K562 (cell line): ENCODE data around the gene DLG4. TPM values are rescaled to one million over a fixed set of nuclear protein-coding genes. Genes with fewer than 3 reads are reported as not detected.
A peak's percentile ranks its signal among the peaks of the same experiment; 100 is the strongest.

Experiments
- ATAC-seq: fragments of 200-7000 bp; cut with Tn5 transposase; 3 replicates; pipeline ENCODE4 v1.9.1; 2020; ENCODE audit warnings: moderate library complexity
- BruUV-seq: library from RNA; stranded (reverse); fragments of 400-500 nt; replicated peaks from 2 replicates; lab custom pipeline; 2021; lab: Mats Ljungman, UMichigan
- CTCF ChIA-PET: fragments of 300-600 bp; formaldehyde crosslinking; extraction: SDS; loops from one replicate; lab custom pipeline; 2021; ENCODE audit warnings: low intra/inter-chr PET ratio; lab: Yijun Ruan, JAX
- POLR2A ChIA-PET: fragments of 300-600, 350-650 bp; sonication (Branson Sonifier 250); formaldehyde crosslinking; extraction: SDS; loops from one replicate; lab custom pipeline; 2021; ENCODE audit warnings: antibody characterized with exemption, inconsistent platforms; lab: Yijun Ruan, JAX
- DNase-seq, 4 experiments: peaks; one replicate each; pipeline versions ENCODE4 v3.0.0 to v3.0.0-alpha.2; 2011 to 2018; ENCODE audit warnings: low spot score in 3 of 4, mixed read lengths in 3 of 4; ENCODE audit errors: extremely low read depth in 1 of 4
- FAIRE-seq: peaks from 2 replicates; lab custom pipeline; 2011; peaks lifted over from hg19 to GRCh38; lab: Jason Lieb, UNC
- H2AFZ ChIP-seq: 2 replicates; pipeline ENCODE4 v1.6.0; 2011; ENCODE audit warnings: low read depth, low read length, control low read depth, inconsistent platforms
- H3K27ac ChIP-seq: fragments of 200-600 bp; 3 replicates; pipeline ENCODE4 v1.8.0; 2011; ENCODE audit warnings: low read depth, mild to moderate bottlenecking, control low read depth, inconsistent platforms, low read length, moderate library complexity, mixed read lengths; ENCODE audit errors: extremely low read depth
- H3K27me3 ChIP-seq, 2 experiments: fragments of 300-600 bp in 1 of 2; 2 replicates in 1 of 2; 3 replicates in 1 of 2; pipeline versions ENCODE4 v1.6.0 to v1.8.0; 2011; ENCODE audit warnings: inconsistent platforms in 2 of 2, low read length in 2 of 2, mild to moderate bottlenecking in 1 of 2, mixed read lengths in 1 of 2, moderate library complexity in 1 of 2; ENCODE audit not compliant: control insufficient read depth in 2 of 2, insufficient read depth in 2 of 2
- H3K36me3 ChIP-seq: fragments of 300-600 bp; 3 replicates; pipeline ENCODE4 v1.8.0; 2011; ENCODE audit warnings: mild to moderate bottlenecking, low read length, inconsistent platforms; ENCODE audit not compliant: control insufficient read depth, insufficient read depth
- H3K4me1 ChIP-seq, 2 experiments: fragments of 200-600 bp in 1 of 2; replicated peaks in 1 of 2; 2 replicates in 1 of 2; 3 replicates in 1 of 2; pipeline versions ENCODE4 v1.5.1 to v1.8.0; 2011; ENCODE audit warnings: inconsistent platforms in 2 of 2, low read length in 2 of 2, mild to moderate bottlenecking in 1 of 2, mixed read lengths in 1 of 2, moderate library complexity in 1 of 2; ENCODE audit not compliant: control insufficient read depth in 2 of 2, insufficient read depth in 2 of 2
- H3K4me2 ChIP-seq: 2 replicates; pipeline ENCODE4 v1.6.1; 2011; ENCODE audit warnings: low read length, control low read depth, inconsistent platforms, mixed read lengths; ENCODE audit not compliant: insufficient read depth
- H3K4me3 ChIP-seq: fragments of 200-600 bp; sonication (generic), shearing (Covaris generic); 2 replicates; pipeline ENCODE4 v1.5.1; 2016; ENCODE audit warnings: control low read depth, inconsistent platforms
- H3K79me2 ChIP-seq: fragments of 200-600 bp; 3 replicates; pipeline ENCODE4 v1.8.0; 2011; ENCODE audit warnings: low read length, inconsistent platforms; ENCODE audit not compliant: control insufficient read depth, insufficient read depth
- H3K9ac ChIP-seq, 2 experiments: 2 replicates each; pipeline versions ENCODE4 v1.6.0 to v1.6.1; 2011; ENCODE audit warnings: low read depth in 2 of 2, low read length in 2 of 2, control low read depth in 1 of 2, inconsistent platforms in 1 of 2, mild to moderate bottlenecking in 1 of 2, mixed read lengths in 1 of 2; ENCODE audit not compliant: insufficient read depth in 1 of 2
- H3K9me1 ChIP-seq: one replicate; pipeline ENCODE4 v1.6.0; 2011; ENCODE audit warnings: inconsistent platforms, mild to moderate bottlenecking, low read length, moderate library complexity; ENCODE audit not compliant: control insufficient read depth, insufficient read depth
- H3K9me3 ChIP-seq: replicated peaks from 2 replicates; pipeline ENCODE4 v1.5.1; 2011; ENCODE audit warnings: low read depth, low read length, inconsistent platforms; ENCODE audit not compliant: control insufficient read depth, insufficient read depth
- H4K20me1 ChIP-seq: replicated peaks from 2 replicates; pipeline ENCODE4 v1.6.1; 2011; ENCODE audit warnings: low read length, inconsistent platforms, mixed read lengths; ENCODE audit not compliant: control insufficient read depth, insufficient read depth
- ASH1L ChIP-seq: fragments of 450-650 bp; IDR thresholded peaks from 2 replicates; pipeline ENCODE4 v1.6.1; 2018; ENCODE audit warnings: borderline replicate concordance, mild to moderate bottlenecking, low read depth; ENCODE audit not compliant: partially characterized antibody
- CREB1 ChIP-seq, 2 experiments: sonication (generic) in 1 of 2; formaldehyde crosslinking in 1 of 2; IDR thresholded peaks; 2 replicates each; pipeline versions ENCODE4 v1.6.1 to v1.8.0; 2012 to 2022; ENCODE audit warnings: inconsistent platforms in 1 of 2, mild to moderate bottlenecking in 1 of 2, missing genetic modification reagents in 1 of 2, moderate library complexity in 1 of 2
- NFIC ChIP-seq: fragments of 450-650 bp; IDR thresholded peaks from 2 replicates; pipeline ENCODE4 v1.6.1; 2017; ENCODE audit warnings: mild to moderate bottlenecking, inconsistent platforms
- WGBS: fragments of 100-300 bp; shearing (Covaris generic); methylation state at CpG from one replicate; pipeline ENCODE4 v1.1.6; 2016; ENCODE audit warnings: low coverage, mixed read lengths; ENCODE audit not compliant: insufficient coverage; ENCODE audit errors: missing lambda C conversion rate; 5-methylcytosine and 5-hydroxymethylcytosine counted together
- in situ Hi-C: fragments of 300-500 bp; cut with MboI; formaldehyde crosslinking; loops from 4 replicates; pipeline ENCODE4 v1.15.0; 2018; ENCODE audit warnings: inconsistent platforms, mixed read lengths
- intact Hi-C: fragments of 100-400 bp; cut with micrococcal nuclease; formaldehyde crosslinking; loops from 2 replicates; pipeline ENCODE4 v1.14.2; 2022
- polyA plus RNA-seq, 8 experiments: library from polyadenylated mRNA; depleted of rRNA in 4 of 8; stranded (reverse) in 5 of 8; unstranded in 3 of 8; fragments of >200 nt; fragmentation: Nextera tagmentation in 2 of 8; fragmentation: Illumina TruSeq in 1 of 8; extraction: Ambion mirVana in 2 of 8; extraction: Trizol in 1 of 8; gene quantifications; 2 replicates each; pipeline versions ENCODE4 v1.2.1 to v1.2.3, GENCODE V29; 2011 to 2014; ENCODE audit warnings: inconsistent platforms in 1 of 8, missing spikeins in 1 of 8
- total RNA-seq, 7 experiments: library from RNA; depleted of rRNA in 6 of 7; stranded (reverse); fragments of >200 nt in 6 of 7; fragmentation: Illumina TruSeq in 2 of 7; extraction: Trizol in 2 of 7; gene quantifications; 2 replicates each; pipeline versions ENCODE4 v1.2.1 to v1.2.3, GENCODE V29; 2011 to 2021; ENCODE audit warnings: low replicate concordance in 1 of 7

DLG4 gene
- total and polyA plus RNA-seq, 9 of the 15 experiments (the other 6 are each of a cell fraction or from before 2014, with no cell fraction given): 0.03 to 12.0 (median 4.1) TPM

DNA sequence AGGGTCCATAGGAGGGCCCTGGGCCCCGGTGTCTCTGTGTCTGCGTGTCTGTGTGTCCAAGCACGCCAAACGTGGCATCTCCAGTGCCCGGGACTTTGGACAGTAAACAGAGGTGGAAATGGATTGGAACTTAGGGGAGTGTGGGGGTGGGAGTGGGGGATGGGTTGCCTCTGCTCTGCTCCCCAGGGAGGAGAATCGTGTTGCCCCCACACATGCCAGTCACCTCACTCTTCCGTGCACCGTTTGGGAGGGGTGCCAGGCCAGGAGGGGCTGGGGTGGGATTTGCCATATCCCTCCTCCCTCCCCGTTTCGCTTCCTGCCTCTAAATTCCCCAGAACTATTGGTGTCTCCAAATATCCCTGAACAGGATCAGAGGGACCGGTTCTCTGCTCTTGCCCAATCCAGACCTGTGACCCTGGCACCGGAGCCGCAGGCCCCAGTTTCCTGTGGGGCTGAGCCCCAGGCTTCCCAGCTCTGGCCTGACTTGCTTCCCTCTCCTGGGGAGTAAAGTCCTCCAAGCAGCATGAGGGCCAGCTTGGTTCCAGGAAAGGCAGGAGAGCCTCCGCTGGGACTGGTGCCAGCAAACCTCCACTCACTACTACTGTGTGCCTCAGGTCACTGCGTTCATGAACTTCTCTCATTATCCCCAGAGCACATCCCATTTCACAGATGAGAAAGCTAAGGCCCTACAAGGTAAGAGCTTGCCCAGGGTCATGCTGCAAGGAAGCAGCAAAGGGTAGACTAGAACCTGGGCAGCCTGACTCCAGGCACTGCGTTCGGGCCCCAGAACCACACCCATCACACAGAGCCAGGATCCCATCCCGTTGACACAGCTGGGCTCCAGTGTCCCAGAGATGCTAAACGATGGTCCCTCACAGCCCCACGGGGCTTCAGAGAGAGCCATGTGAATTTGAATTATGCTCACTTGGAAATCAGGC is 40.0 kb downstream of the DLG4 start, which contains the start of gene ASGR1:
Gene ASGR1, minus strand, starts transcription at position 54 of the 938 bp plus-strand sequence. CDS start 807 bp downstream, outside the sequence.
- ATAC-seq (no peak), DNase-seq (no peak), FAIRE-seq (no peak)
- H3K27me3 ChIP-seq: peaks cover 0 to 6% of the 10 kb centered on the region in 2 experiments; a peak in 2 of 5 replicates
- no TSS peak for BruUV-seq
- no peaks in the 10 kb centered on the region for H3K9me1 ChIP-seq
- ChIA-PET CTCF (no interaction called here), POLR2A (no interaction called here)
- H2AFZ ChIP-seq: peak within 1 kb of the TSS; percentile 92
- H3K9me3 ChIP-seq: 0 out of 2 replicates have a peak, but pooled peaks cover 3% of the 10 kb centered on the region
- peak within 1 kb of the TSS; percentile 36 for H3K4me3 ChIP-seq
- H3K36me3 ChIP-seq: no peaks in the 10 kb centered on the region
- peak within 1 kb of the TSS; percentile 88 for H3K4me2 ChIP-seq
- no peaks in the 10 kb centered on the region for H4K20me1 ChIP-seq
- no peak within 1 kb of the TSS; the same call in 2 of the 3 replicates for H3K27ac ChIP-seq
- TF ChIP-seq CREB1 (IDR thresholded peaks at IDR 0.05) (no peak), CREB1 (CRISPR knock-in tag; IDR thresholded peaks at IDR 0.05) (no peak), NFIC (0 out of 2 replicates have a peak, but pooled peaks have one; percentile 20), ASH1L (no peak)
- intact Hi-C loops: no loop called here
- 15% methylated on average over 13 of the region's 20 CpGs for WGBS
- peaks cover 3 to 15% of the 10 kb centered on the region in 2 experiments; a peak in 3 of 5 replicates for H3K4me1 ChIP-seq
- in situ Hi-C loops: no loop called here
- no peaks in the 10 kb centered on the region for H3K79me2 ChIP-seq
- peak within 1 kb of the TSS; percentile 40 to 53; a peak in 3 of 4 replicates for H3K9ac ChIP-seq
